ENCODE measurements around the gene STK17A.
A peak's percentile ranks its signal among the peaks of the same experiment; 100 is the strongest.
"Not testable (repeated sequence)": the region's sequence is repeated elsewhere in the genome, so short reads cannot be mapped to it uniquely, and the experiment has no call there.

STK17A gene

GRCh38 chr7:43569424-43569823 is 13.5 kb upstream of the STK17A start:
- H3K27ac ChIP-seq (ENCODE audit: low read depth, low read length), result no peak overlapping the region
- H3K27me3 ChIP-seq (ENCODE audit: control insufficient read depth, insufficient read depth, low read length), result no peaks in the 10 kb centered on the region
- no peaks in the 10 kb centered on the region for H3K4me1 ChIP-seq (ENCODE audit: control insufficient read depth, insufficient read depth, low read length)
- no peak overlapping the region for H3K4me3 ChIP-seq (ENCODE audit: low read depth, low read length)
- no peaks in the 10 kb centered on the region for H3K9me3 ChIP-seq (ENCODE audit: control insufficient read depth, insufficient read depth, low read depth, low read length)
- H3K36me3 ChIP-seq (ENCODE audit: control insufficient read depth, insufficient read depth, low read length), result no peaks in the 10 kb centered on the region
- H3K9ac ChIP-seq (ENCODE audit: low read length), result no peak overlapping the region

GRCh38 chr7:43570688-43571365 is 12.1 kb upstream of the STK17A start:
- Histone ChIP-seq H3K27me3 (ENCODE audit: control insufficient read depth, insufficient read depth, low read length) (no peaks in the 10 kb centered on the region), H3K4me1 (ENCODE audit: control insufficient read depth, insufficient read depth, low read length) (no peaks in the 10 kb centered on the region), H3K4me3 (ENCODE audit: low read depth, low read length) (no peak overlapping the region), H3K9me3 (ENCODE audit: control insufficient read depth, insufficient read depth, low read depth, low read length) (no peaks in the 10 kb centered on the region), H3K36me3 (ENCODE audit: control insufficient read depth, insufficient read depth, low read length) (no peaks in the 10 kb centered on the region), H3K9ac (ENCODE audit: low read length) (no peak overlapping the region), H3K27ac (ENCODE audit: low read depth, low read length) (no peak overlapping the region)

- Histone ChIP-seq H3K27ac (ENCODE audit: low read depth, low read length) (no peak overlapping the region), H3K4me1 (ENCODE audit: control insufficient read depth, insufficient read depth, low read length) (peaks cover 6% of the 10 kb centered on the region), H3K4me3 (ENCODE audit: low read depth, low read length) (no peak overlapping the region), H3K9ac (ENCODE audit: low read length) (no peak overlapping the region), H3K36me3 (ENCODE audit: control insufficient read depth, insufficient read depth, low read length) (no peaks in the 10 kb centered on the region), H3K9me3 (ENCODE audit: control insufficient read depth, insufficient read depth, low read depth, low read length) (no peaks in the 10 kb centered on the region), H3K27me3 (ENCODE audit: control insufficient read depth, insufficient read depth, low read length) (no peaks in the 10 kb centered on the region)
Measured at GRCh38 chr7:43572516-43573049, 10.3 kb upstream of the STK17A start.

GRCh38 chr7:43573832-43574231 is 9.1 kb upstream of the STK17A start:
- H3K27ac ChIP-seq (ENCODE audit: low read depth, low read length); H3K36me3 ChIP-seq (ENCODE audit: control insufficient read depth, insufficient read depth, low read length); H3K27me3 ChIP-seq (ENCODE audit: control insufficient read depth, insufficient read depth, low read length); H3K4me1 ChIP-seq (ENCODE audit: control insufficient read depth, insufficient read depth, low read length); H3K4me3 ChIP-seq (ENCODE audit: low read depth, low read length); H3K9ac ChIP-seq (ENCODE audit: low read length); H3K9me3 ChIP-seq (ENCODE audit: control insufficient read depth, insufficient read depth, low read depth, low read length): not testable (repeated sequence)

- peaks cover 10% of the 10 kb centered on the region for H3K4me1 ChIP-seq (ENCODE audit: control insufficient read depth, insufficient read depth, low read length)
- no peak overlapping the region for H3K4me3 ChIP-seq (ENCODE audit: low read depth, low read length)
- no peak overlapping the region for H3K9ac ChIP-seq (ENCODE audit: low read length)
- no peaks in the 10 kb centered on the region for H3K36me3 ChIP-seq (ENCODE audit: control insufficient read depth, insufficient read depth, low read length)
- H3K9me3 ChIP-seq (ENCODE audit: control insufficient read depth, insufficient read depth, low read depth, low read length), result no peaks in the 10 kb centered on the region
- no peaks in the 10 kb centered on the region for H3K27me3 ChIP-seq (ENCODE audit: control insufficient read depth, insufficient read depth, low read length)
- H3K27ac ChIP-seq (ENCODE audit: low read depth, low read length), result no peak overlapping the region
Measured at GRCh38 chr7:43575506-43575905, 7.4 kb upstream of the STK17A start.

GRCh38 chr7:43576241-43576640 is 6.7 kb upstream of the STK17A start:
- Histone ChIP-seq H3K4me1 (ENCODE audit: control insufficient read depth, insufficient read depth, low read length) (peaks cover 10% of the 10 kb centered on the region), H3K27me3 (ENCODE audit: control insufficient read depth, insufficient read depth, low read length) (no peaks in the 10 kb centered on the region), H3K27ac (ENCODE audit: low read depth, low read length) (no peak overlapping the region), H3K4me3 (ENCODE audit: low read depth, low read length) (no peak overlapping the region), H3K9me3 (ENCODE audit: control insufficient read depth, insufficient read depth, low read depth, low read length) (no peaks in the 10 kb centered on the region), H3K9ac (ENCODE audit: low read length) (no peak overlapping the region), H3K36me3 (ENCODE audit: control insufficient read depth, insufficient read depth, low read length) (no peaks in the 10 kb centered on the region)

- H3K4me1 ChIP-seq (ENCODE audit: control insufficient read depth, insufficient read depth, low read length), result peaks cover 18% of the 10 kb centered on the region
Measured at GRCh38 chr7:43577485-43577951, 5.4 kb upstream of the STK17A start.

GRCh38 chr7:43583424-43584194 is 701 bp downstream of the STK17A start:
- Histone ChIP-seq H3K9me3 (ENCODE audit: control insufficient read depth, insufficient read depth, low read depth, low read length) (no peaks in the 10 kb centered on the region), H3K27me3 (ENCODE audit: control insufficient read depth, insufficient read depth, low read length) (peaks cover 13% of the 10 kb centered on the region), H3K4me1 (ENCODE audit: control insufficient read depth, insufficient read depth, low read length) (peaks cover 20% of the 10 kb centered on the region), H3K4me3 (ENCODE audit: low read depth, low read length) (peak overlapping the region; percentile 93), H3K9ac (ENCODE audit: low read length) (peak overlapping the region; percentile 81), H3K36me3 (ENCODE audit: control insufficient read depth, insufficient read depth, low read length) (no peaks in the 10 kb centered on the region), H3K27ac (ENCODE audit: low read depth, low read length) (no peak overlapping the region)

More at GRCh38 chr7:43577485-43577951, 5.4 kb upstream of the STK17A start:
- Histone ChIP-seq H3K4me3 (ENCODE audit: low read depth, low read length) (no peak overlapping the region), H3K9me3 (ENCODE audit: control insufficient read depth, insufficient read depth, low read depth, low read length) (no peaks in the 10 kb centered on the region), H3K27ac (ENCODE audit: low read depth, low read length) (peak overlapping the region; percentile 81), H3K36me3 (ENCODE audit: control insufficient read depth, insufficient read depth, low read length) (no peaks in the 10 kb centered on the region), H3K27me3 (ENCODE audit: control insufficient read depth, insufficient read depth, low read length) (peaks cover 7% of the 10 kb centered on the region; the same call in 1 of the 2 replicates), H3K9ac (ENCODE audit: low read length) (no peak overlapping the region)

GRCh38 chr7:43584195-43584586 is 1.3 kb downstream of the STK17A start:
- no peaks in the 10 kb centered on the region for H3K9me3 ChIP-seq (ENCODE audit: control insufficient read depth, insufficient read depth, low read depth, low read length)
- peaks cover 13% of the 10 kb centered on the region for H3K27me3 ChIP-seq (ENCODE audit: control insufficient read depth, insufficient read depth, low read length)
- peak overlapping the region; percentile 93 for H3K4me3 ChIP-seq (ENCODE audit: low read depth, low read length)
- no peaks in the 10 kb centered on the region for H3K36me3 ChIP-seq (ENCODE audit: control insufficient read depth, insufficient read depth, low read length)
- H3K9ac ChIP-seq (ENCODE audit: low read length), result peak overlapping the region; percentile 81
- H3K27ac ChIP-seq (ENCODE audit: low read depth, low read length), result no peak overlapping the region
- H3K4me1 ChIP-seq (ENCODE audit: control insufficient read depth, insufficient read depth, low read length), result peaks cover 20% of the 10 kb centered on the region

- H3K4me3 ChIP-seq (ENCODE audit: low read depth, low read length), result peak overlapping the region; percentile 93
- H3K4me1 ChIP-seq (ENCODE audit: control insufficient read depth, insufficient read depth, low read length), result peaks cover 20% of the 10 kb centered on the region
- peak overlapping the region; percentile 81 for H3K9ac ChIP-seq (ENCODE audit: low read length)
- H3K9me3 ChIP-seq (ENCODE audit: control insufficient read depth, insufficient read depth, low read depth, low read length); H3K27ac ChIP-seq (ENCODE audit: low read depth, low read length); H3K36me3 ChIP-seq (ENCODE audit: control insufficient read depth, insufficient read depth, low read length): not testable (repeated sequence)
- H3K27me3 ChIP-seq (ENCODE audit: control insufficient read depth, insufficient read depth, low read length), result peaks cover 13% of the 10 kb centered on the region
Measured at GRCh38 chr7:43584733-43585132, 1.8 kb downstream of the STK17A start.

GRCh38 chr7:43585562-43585961 is 2.7 kb downstream of the STK17A start:
- Histone ChIP-seq H3K9ac (ENCODE audit: low read length) (no peak overlapping the region), H3K27ac (ENCODE audit: low read depth, low read length) (no peak overlapping the region), H3K9me3 (ENCODE audit: control insufficient read depth, insufficient read depth, low read depth, low read length) (no peaks in the 10 kb centered on the region), H3K4me1 (ENCODE audit: control insufficient read depth, insufficient read depth, low read length) (peaks cover 20% of the 10 kb centered on the region), H3K4me3 (ENCODE audit: low read depth, low read length) (no peak overlapping the region), H3K27me3 (ENCODE audit: control insufficient read depth, insufficient read depth, low read length) (peaks cover 13% of the 10 kb centered on the region), H3K36me3 (ENCODE audit: control insufficient read depth, insufficient read depth, low read length) (no peaks in the 10 kb centered on the region)

Data from HUES6 (cell line).